A673 (cell line): ENCODE results near the gene ARHGEF1.

Source experiments
- CTCF ChIP-seq: fragments of 300-800, 200-600 bp; sonication (generic); conservative IDR thresholded peaks from 2 replicates; pipeline ENCODE4 v1.5.1; 2017; ENCODE audit warnings: low read depth, mild to moderate bottlenecking, antibody characterized with exemption, low read length, moderate library complexity, mixed read lengths
- EZH2 ChIP-seq: fragments of 200-600 bp; sonication (generic); IDR thresholded peaks from 2 replicates; pipeline ENCODE4 v1.6.1; 2017; ENCODE audit warnings: borderline replicate concordance, low read depth, mild to moderate bottlenecking, mixed read lengths, antibody characterized with exemption, low read length; ENCODE audit not compliant: poor library complexity, severe bottlenecking

GRCh38 chr19:41955521-41955920 lies 72.5 kb downstream of the ARHGEF1 start:
- no peak for TF ChIP-seq CTCF
- no peak for TF ChIP-seq EZH2
